Subcutaneous abdominal adipose tissue (tissue), 5 donors: Measurements from ENCODE around the gene SDHA.

Source experiments
- H3K27ac ChIP-seq: one replicate; pipeline ENCODE4 v1.7.0; 2013; ENCODE audit warnings: low read depth, mild to moderate bottlenecking, inconsistent platforms, low read length, moderate library complexity
- H3K27me3 ChIP-seq, 5 donors: one replicate each; pipeline ENCODE4 v1.7.0; 2013; ENCODE audit warnings: low read length in 5 of 5, inconsistent platforms in 1 of 5; ENCODE audit not compliant: control insufficient read depth in 5 of 5, insufficient read depth in 4 of 5
- H3K36me3 ChIP-seq, 5 donors: one replicate each; pipeline ENCODE4 v1.7.0; 2013; ENCODE audit warnings: low read length in 5 of 5; ENCODE audit not compliant: control insufficient read depth in 5 of 5, insufficient read depth in 5 of 5
- H3K4me1 ChIP-seq, 5 donors: one replicate each; pipeline ENCODE4 v1.7.0; 2013; ENCODE audit warnings: low read length in 5 of 5, mild to moderate bottlenecking in 3 of 5, moderate library complexity in 1 of 5; ENCODE audit not compliant: control insufficient read depth in 5 of 5, insufficient read depth in 5 of 5
- H3K4me3 ChIP-seq, 5 donors: one replicate each; pipeline ENCODE4 v1.7.0; 2013; ENCODE audit warnings: low read length in 5 of 5, low read depth in 1 of 5
- H3K9ac ChIP-seq, 5 donors: one replicate each; pipeline ENCODE4 v1.7.0; 2013; ENCODE audit warnings: low read length in 5 of 5, mild to moderate bottlenecking in 4 of 5, moderate library complexity in 3 of 5
- H3K9me3 ChIP-seq, 5 donors: one replicate each; pipeline ENCODE4 v1.7.0; 2013; ENCODE audit warnings: low read length in 5 of 5; ENCODE audit not compliant: control insufficient read depth in 5 of 5
- donor health status: healthy.
- donor health status: healthy.
- donor health status: healthy.
- donor health status: healthy.
- donor health status: healthy.

The SDHA gene

GRCh38 chr5:197892-198489 lies 20.1 kb upstream of the SDHA start:
- Histone ChIP-seq H3K9me3 (no peaks in the 10 kb centered on the region), H3K27ac (no peak overlapping the region), H3K27me3 (peaks cover 0 to 4% (median under 1%) of the 10 kb centered on the region in 5 donors), H3K4me1 (no peaks in the 10 kb centered on the region), H3K36me3 (peaks cover 0 to 5% (median 2%) of the 10 kb centered on the region in 5 donors), H3K4me3 (no peak overlapping the region), H3K9ac (no peak overlapping the region)

- peaks cover 0 to 11% (median 9%) of the 10 kb centered on the region in 5 donors for H3K36me3 ChIP-seq
- H3K27ac ChIP-seq = no peak overlapping the region
- H3K9ac ChIP-seq = no peak overlapping the region
- no peaks in the 10 kb centered on the region for H3K9me3 ChIP-seq
- no peaks in the 10 kb centered on the region for H3K4me1 ChIP-seq
- no peak overlapping the region for H3K4me3 ChIP-seq
- peaks cover 0 to 4% (median 0%) of the 10 kb centered on the region in 5 donors for H3K27me3 ChIP-seq
These were observed 19.5 kb upstream of the SDHA start for GRCh38 chr5:198516-199196.

GRCh38 chr5:199197-199949 lies 18.7 kb upstream of the SDHA start:
- Histone ChIP-seq H3K4me1 (no peaks in the 10 kb centered on the region), H3K36me3 (peaks cover 2 to 18% (median 15%) of the 10 kb centered on the region in 5 donors), H3K27ac (no peak overlapping the region), H3K9ac (no peak overlapping the region), H3K27me3 (peaks cover 0 to 4% (median 0%) of the 10 kb centered on the region in 5 donors), H3K9me3 (no peaks in the 10 kb centered on the region), H3K4me3 (no peak overlapping the region)

- H3K27me3 ChIP-seq = no peaks in the 10 kb centered on the region
- no peaks in the 10 kb centered on the region for H3K4me1 ChIP-seq
- H3K36me3 ChIP-seq = peaks cover 5 to 25% (median 23%) of the 10 kb centered on the region in 5 donors
- H3K27ac ChIP-seq = no peak overlapping the region
- H3K9ac ChIP-seq = no peak overlapping the region
- H3K9me3 ChIP-seq = no peaks in the 10 kb centered on the region
- no peak overlapping the region for H3K4me3 ChIP-seq
These were observed 18.0 kb upstream of the SDHA start for GRCh38 chr5:199950-200645.

GRCh38 chr5:200985-201384 lies 17.1 kb upstream of the SDHA start:
- Histone ChIP-seq H3K27me3 (no peaks in the 10 kb centered on the region), H3K9me3 (no peaks in the 10 kb centered on the region), H3K27ac (no peak overlapping the region), H3K36me3 (peaks cover 5 to 34% (median 29%) of the 10 kb centered on the region in 5 donors), H3K4me3 (no peak overlapping the region), H3K4me1 (peaks cover 0 to under 1% (median 0%) of the 10 kb centered on the region in 5 donors), H3K9ac (no peak overlapping the region)

- Histone ChIP-seq H3K27me3 (no peaks in the 10 kb centered on the region), H3K9ac (no peak overlapping the region), H3K9me3 (no peaks in the 10 kb centered on the region), H3K36me3 (peaks cover 5 to 36% (median 29%) of the 10 kb centered on the region in 5 donors), H3K27ac (no peak overlapping the region), H3K4me1 (peaks cover 0 to 7% (median 4%) of the 10 kb centered on the region in 5 donors), H3K4me3 (no peak overlapping the region)
These were observed 16.4 kb upstream of the SDHA start for GRCh38 chr5:201672-202071.

GRCh38 chr5:203246-203930 lies 14.7 kb upstream of the SDHA start:
- no peak overlapping the region for H3K27ac ChIP-seq
- H3K4me1 ChIP-seq = peaks cover 0 to 13% (median 7%) of the 10 kb centered on the region in 5 donors
- H3K9me3 ChIP-seq = no peaks in the 10 kb centered on the region
- H3K9ac ChIP-seq = no peak overlapping the region
- no peaks in the 10 kb centered on the region for H3K27me3 ChIP-seq
- H3K36me3 ChIP-seq = peaks cover 5 to 40% (median 36%) of the 10 kb centered on the region in 5 donors
- no peak overlapping the region for H3K4me3 ChIP-seq

- Histone ChIP-seq H3K36me3 (peaks cover 5 to 35% (median 33%) of the 10 kb centered on the region in 5 donors), H3K9ac (no peak overlapping the region), H3K9me3 (no peaks in the 10 kb centered on the region), H3K27me3 (no peaks in the 10 kb centered on the region), H3K4me1 (peaks cover 0 to 13% (median 7%) of the 10 kb centered on the region in 5 donors), H3K27ac (no peak overlapping the region), H3K4me3 (no peak overlapping the region)
These were observed 14.1 kb upstream of the SDHA start for GRCh38 chr5:204001-204400.

- Histone ChIP-seq H3K36me3 (peaks cover 5 to 35% (median 33%) of the 10 kb centered on the region in 5 donors), H3K27ac (no peak overlapping the region)
These were observed 13.7 kb upstream of the SDHA start for GRCh38 chr5:204462-204861.

More at GRCh38 chr5:204462-204861, 13.7 kb upstream of the SDHA start:
- Histone ChIP-seq H3K9me3 (no peaks in the 10 kb centered on the region), H3K4me3 (no peak overlapping the region), H3K4me1 (peaks cover 0 to 13% (median 7%) of the 10 kb centered on the region in 5 donors), H3K9ac (no peak overlapping the region), H3K27me3 (no peaks in the 10 kb centered on the region)
